ENCODE measurements around the gene C1orf105.

- TF ChIP-seq CTCF (conservative IDR thresholded peaks at IDR 0.05 in 1 of 2, IDR thresholded peaks at IDR 0.05 in 1 of 2; ENCODE audit: extremely low read depth in 1 of 2, insufficient read depth in 1 of 2, low read depth in 1 of 2, low read length in 2 of 2): no peak
- no peak for TF ChIP-seq EZH2 (IDR thresholded peaks at IDR 0.05; ENCODE audit: borderline replicate concordance, low read length)
Measured at GRCh38 chr1:172375211-172375631, 45.3 kb upstream of the C1orf105 start.
